NOMO-1 treated with dmso at 0.1 percent for 144 hours (cell line): ENCODE results near the gene LDLRAD2.
"Not testable (repeated sequence)": the region's sequence is repeated elsewhere in the genome, so short reads cannot be mapped to it uniquely, and the experiment has no call there.

Source experiments
- DNase-seq: peaks from one replicate; lab custom pipeline; 2025; ENCODE audit not compliant: unreplicated experiment; lab: John Stamatoyannopoulos, UW

The LDLRAD2 gene

DNA sequence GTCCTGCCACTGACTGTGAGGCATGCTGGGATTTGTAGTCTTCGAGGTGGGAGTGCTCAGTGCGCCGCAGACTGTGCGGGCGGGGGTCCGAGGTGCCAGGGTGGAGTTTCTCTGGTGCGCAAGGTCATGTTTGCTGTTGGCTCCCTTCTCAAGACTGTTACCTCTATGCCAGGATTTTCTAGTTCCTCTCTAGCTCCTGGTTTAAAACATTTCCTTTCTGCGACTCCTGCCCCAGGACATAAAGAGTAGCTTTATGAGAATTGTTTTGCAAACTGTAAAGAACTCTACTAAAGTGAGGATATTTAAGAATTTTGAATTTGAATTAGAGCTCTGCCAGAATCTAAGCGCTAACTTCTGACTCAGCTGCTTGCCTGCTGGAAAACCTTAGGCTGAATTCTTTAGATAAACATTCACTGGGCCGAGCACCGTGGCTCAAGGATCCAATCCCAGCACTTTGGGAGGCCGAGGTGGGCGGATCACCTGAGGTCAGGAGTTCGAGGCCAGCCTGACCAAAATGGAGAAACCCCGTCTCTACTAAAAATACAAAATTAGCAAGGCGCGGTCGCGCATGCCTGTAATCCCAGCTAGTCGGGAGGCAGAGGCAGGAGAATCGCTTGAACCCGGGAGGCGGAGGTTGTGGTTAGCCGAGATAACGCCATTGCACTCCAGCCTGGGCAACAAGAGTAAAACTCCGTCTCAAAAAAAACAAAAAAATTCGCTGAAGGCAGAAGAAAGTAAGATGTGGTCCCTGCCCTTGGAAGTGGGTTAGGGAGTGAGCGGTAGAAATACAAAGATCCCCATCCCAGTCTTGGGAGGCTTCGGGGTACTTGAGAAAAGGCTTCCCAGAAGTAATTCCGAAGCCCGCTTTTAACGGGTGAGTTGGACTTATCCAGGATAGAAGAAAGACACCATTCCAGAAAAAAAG is 28.1 kb upstream of the LDLRAD2 start:
- peak; percentile 88 for DNase-seq

DNA sequence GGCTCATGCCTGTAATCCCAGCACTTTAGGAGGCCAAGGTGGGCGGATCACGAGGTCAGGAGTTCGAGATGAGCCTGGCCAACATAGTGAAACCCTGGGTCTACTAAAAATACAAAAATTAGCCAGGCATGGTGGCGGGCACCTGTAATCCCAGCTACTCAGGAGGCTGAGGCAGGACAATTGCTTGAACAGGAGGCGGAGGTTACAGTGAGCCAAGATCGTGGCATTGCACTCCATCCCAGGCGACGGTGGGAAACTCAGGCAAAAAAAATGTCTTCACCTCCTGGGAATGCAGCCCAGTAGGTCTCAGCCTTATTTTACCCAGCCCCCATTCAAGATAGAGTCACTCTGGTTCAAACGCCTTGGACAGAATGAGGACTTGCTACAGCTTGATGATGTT is 26.3 kb upstream of the LDLRAD2 start:
- not testable (repeated sequence) for DNase-seq

GRCh38 chr1:21786640-21787039 is 25.4 kb upstream of the LDLRAD2 start:
- DNase-seq, result no peak

GRCh38 chr1:21793104-21793503 is 19.0 kb upstream of the LDLRAD2 start:
- DNase-seq, result no peak

- no peak for DNase-seq
Observed at GRCh38 chr1:21794656-21795055, 17.4 kb upstream of the LDLRAD2 start.

- no peak for DNase-seq
Observed at GRCh38 chr1:21795075-21795474, 17.0 kb upstream of the LDLRAD2 start.

DNA sequence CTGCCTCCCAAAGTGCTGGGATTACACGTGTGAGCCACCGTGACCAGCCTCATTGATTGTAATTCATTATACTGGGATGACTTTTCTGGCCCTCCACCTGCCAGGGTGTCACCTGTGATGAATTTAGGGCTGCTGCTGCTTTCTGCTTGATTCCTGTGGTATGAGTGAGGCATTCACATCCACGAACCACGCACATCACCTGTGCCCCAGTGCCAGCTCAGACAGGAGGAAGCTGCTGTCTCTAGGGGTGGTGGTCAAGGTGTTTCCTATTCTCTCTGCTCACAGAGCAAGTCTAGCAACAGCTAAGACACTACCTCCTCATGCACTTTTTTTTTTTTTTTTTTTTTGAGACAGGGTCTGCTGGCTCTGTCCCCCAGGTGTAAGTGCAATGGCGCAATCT is 12.3 kb upstream of the LDLRAD2 start:
- no peak for DNase-seq

GRCh38 chr1:21801100-21801499 is 11.0 kb upstream of the LDLRAD2 start:
- DNase-seq, result no peak

GRCh38 chr1:21804536-21804935 is 7.5 kb upstream of the LDLRAD2 start:
- DNase-seq, result no peak

DNA sequence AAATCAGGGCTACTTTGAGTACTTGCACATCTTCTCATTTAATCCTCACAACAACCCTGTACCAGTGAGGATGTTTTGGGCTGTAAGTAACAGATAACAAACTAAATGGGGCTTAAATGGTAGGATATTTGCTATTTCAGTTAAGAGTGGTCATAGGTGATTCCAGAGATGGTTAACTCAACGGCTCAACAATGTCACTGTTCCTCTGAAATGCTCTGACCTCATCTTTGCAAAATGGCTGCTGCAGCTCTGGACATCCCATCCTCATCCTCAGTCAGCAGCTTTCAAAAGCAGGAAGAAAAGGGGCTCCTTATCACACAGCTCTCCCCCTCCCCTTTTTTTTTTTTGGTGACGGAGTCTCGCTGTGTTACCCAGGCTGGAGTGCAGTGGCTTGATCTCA is 1.5 kb downstream of the LDLRAD2 start:
- no peak for DNase-seq

DNA sequence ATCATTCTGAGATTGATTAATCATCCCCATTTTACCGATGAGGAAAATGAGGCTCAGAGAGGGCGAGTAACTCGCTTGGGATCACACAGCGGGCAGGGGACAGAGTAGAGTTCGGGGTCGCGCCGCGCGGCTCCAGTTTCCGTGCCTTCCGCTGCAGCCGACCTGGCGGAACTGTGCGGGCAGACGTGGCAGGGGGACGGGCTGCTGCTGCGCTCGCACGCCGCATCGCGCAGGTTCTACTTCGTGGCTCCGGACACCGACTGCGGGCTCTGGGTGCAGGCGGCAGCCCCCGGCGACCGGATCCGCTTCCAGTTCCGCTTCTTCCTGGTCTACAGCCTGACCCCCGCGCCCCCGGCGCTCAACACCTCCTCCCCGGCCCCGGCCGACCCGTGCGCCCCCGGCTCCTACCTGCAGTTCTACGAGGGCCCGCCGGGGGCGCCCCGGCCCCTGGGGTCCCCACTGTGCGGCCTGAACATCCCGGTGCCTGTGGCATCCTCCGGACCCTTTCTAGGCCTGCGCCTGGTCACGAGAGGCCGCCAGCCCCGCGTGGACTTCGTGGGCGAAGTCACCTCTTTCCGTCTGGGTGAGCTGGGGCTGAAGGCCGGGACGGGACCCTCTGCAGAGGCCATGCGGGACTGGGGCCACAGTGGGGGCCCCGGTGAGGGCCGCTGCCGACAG is 2.3 kb downstream of the LDLRAD2 start:
- DNase-seq, result no peak

GRCh38 chr1:21814981-21815582 is 3.0 kb downstream of the LDLRAD2 start:
- DNase-seq, result no peak

DNA sequence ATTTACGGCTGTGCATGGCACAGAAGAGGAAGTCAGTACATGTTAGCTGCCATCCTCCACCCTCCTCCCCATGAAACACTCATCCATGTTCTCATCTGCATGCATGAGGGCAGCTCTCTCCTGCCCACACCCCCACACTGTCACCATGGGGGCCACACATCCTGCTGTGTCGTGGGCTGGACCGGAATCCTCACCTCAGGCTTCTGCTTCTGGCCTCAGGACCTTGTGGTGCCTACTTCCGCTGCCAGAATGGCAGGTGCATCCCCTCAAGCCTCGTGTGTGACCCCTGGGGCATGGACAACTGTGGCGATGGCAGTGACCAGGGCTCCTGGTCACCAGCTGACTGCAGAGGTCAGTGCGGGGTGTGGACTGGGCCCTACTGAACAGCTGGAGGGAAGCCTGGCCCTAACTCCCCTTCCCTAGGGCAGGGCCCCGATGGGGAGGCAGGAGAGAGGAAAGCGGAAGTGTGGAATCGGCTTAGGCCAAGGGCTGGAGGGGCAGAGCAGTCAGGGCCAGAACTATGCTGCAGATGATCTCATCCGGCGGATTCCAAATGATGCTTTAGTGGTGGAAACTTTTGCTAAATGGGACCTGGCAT is 3.8 kb downstream of the LDLRAD2 start:
- DNase-seq, result no peak

DNA sequence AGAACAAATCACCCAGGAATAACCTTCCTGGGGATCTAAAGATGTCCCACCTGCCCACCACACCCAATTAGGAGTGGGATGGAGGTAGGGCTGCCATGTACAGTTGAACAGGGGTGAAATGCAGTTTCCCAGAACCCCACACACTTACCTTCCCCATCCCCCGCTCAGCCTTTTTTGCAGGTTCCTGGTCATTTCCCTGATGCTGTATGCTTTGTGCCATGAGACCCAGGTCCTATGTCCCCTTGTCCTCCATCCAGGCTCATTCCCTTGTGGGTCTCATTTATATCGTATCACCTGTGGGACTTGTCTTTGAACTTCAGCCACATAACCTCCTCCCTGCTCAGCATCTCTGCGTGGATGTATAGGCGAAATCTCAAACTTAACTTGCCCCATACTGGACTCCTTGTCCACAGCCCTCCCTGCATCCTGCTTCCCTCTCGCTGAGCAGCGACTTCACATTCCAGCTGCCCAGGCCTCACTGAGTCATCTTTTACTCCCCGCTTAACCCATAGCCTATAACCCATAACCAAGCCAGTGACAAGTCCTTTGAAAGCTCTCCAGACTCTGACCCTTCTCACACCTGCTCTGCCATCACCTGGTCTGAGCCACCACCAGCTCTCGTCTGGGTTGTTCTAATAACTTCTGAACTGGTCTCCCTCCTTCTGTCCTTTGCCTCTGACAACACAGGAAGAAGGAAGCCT is 4.7 kb downstream of the LDLRAD2 start:
- DNase-seq, result no peak

- peak; percentile 48 for DNase-seq
Observed at GRCh38 chr1:21818656-21819055, 6.6 kb downstream of the LDLRAD2 start.

DNA sequence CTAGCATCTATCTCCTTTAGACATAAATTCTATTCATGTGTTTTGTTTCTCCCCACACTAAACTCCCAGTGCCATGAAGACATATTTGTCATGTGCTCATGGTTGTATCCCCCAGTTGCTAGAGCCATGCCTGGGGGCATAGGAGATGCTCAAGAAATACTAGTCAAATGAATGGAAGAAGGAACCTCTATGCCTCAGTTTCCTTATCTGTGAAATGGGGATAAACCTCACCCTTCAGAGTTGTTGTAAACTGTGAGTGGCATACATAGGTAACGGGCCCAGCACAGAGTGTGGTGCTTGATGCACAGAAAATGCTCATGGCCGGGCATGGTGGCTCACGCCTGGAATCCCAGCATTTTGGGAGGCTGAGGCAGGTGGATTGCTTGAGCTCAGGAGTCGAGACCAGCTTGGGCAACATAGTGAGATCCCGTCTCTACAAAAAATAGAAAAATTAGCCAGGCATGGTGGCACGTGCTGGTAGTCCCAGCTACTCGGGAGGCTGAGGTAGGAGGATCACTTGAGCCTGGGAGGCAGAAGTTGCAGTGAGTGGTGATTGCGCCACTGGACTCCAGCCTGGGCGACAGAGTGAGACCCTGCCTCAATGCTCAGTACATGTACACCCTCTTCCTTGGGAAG is 8.7 kb downstream of the LDLRAD2 start:
- DNase-seq, result no peak

- DNase-seq, result no peak
Observed at GRCh38 chr1:21821385-21822019, 9.4 kb downstream of the LDLRAD2 start.

DNA sequence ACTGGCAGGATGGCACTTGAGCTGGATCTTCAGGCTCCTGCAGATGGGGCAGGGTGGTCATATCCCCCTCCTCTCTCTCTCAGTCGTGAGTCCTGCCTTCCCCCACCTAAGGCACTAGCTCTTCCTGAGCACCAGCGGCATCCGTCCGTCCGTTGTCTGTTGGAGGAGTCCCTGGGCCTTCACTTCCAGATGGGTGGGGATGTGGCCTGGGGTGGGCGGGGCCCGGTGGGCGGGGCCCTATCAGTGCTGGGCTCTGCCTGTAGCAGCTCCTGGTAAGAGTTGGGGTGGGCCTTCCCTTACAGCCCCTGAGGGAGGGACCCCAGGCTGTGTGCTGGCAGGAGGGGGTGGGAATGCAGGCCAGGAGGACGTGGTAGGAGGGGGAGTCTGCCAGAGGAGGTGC is 10.3 kb downstream of the LDLRAD2 start:
- no peak for DNase-seq

- no peak for DNase-seq
Observed at GRCh38 chr1:21823206-21823979, 11.3 kb downstream of the LDLRAD2 start.
